Esophagus squamous epithelium (tissue), 5 donors: ENCODE data around the gene UQCRC2. TPM values are rescaled to one million over a fixed set of nuclear protein-coding genes. Genes with fewer than 3 reads are reported as not detected.
"Not testable (repeated sequence)": the region's sequence is repeated elsewhere in the genome, so short reads cannot be mapped to it uniquely, and the experiment has no call there.

Experiments
- DNase-seq: peaks from one replicate; lab custom pipeline; 2025; lab: John Stamatoyannopoulos, UW
- H3K27ac ChIP-seq, 4 donors: fragments of 200-600 bp; sonication (generic); one replicate each; pipeline ENCODE4 v1.5.1; 2016 to 2019; ENCODE audit warnings: mild to moderate bottlenecking in 1 of 4
- H3K27me3 ChIP-seq, 4 donors: fragments of 200-600 bp; sonication (generic); 1 replicate in 3 of 4; 2 replicates in 1 of 4; pipeline versions ENCODE4 v1.5.1 to v1.6.0; 2017 to 2021; ENCODE audit warnings: antibody characterized with exemption in 1 of 4
- H3K36me3 ChIP-seq, 3 donors: fragments of 200-600 bp; sonication (generic); one replicate each; pipeline ENCODE4 v1.5.1; 2016 to 2019
- H3K4me1 ChIP-seq, 3 donors: fragments of 200-600 bp; sonication (generic); one replicate each; pipeline ENCODE4 v1.5.1; 2017 to 2019
- H3K4me3 ChIP-seq, 4 donors: fragments of 200-600 bp; sonication (generic); 1 replicate in 3 of 4; 2 replicates in 1 of 4; pipeline ENCODE4 v1.5.1; 2016 to 2019; ENCODE audit warnings: mild to moderate bottlenecking in 2 of 4, moderate library complexity in 1 of 4
- H3K9me3 ChIP-seq, 3 donors: fragments of 200-600 bp; sonication (generic); one replicate each; pipeline ENCODE4 v1.5.1; 2016 to 2019
- CTCF ChIP-seq, 6 experiments: fragments of 450-650 bp in 4 of 6; fragments of 200-600 bp in 2 of 6; sonication (generic) in 2 of 6; IDR thresholded peaks; one replicate each; pipeline ENCODE4 v1.5.1; 2016 to 2019; ENCODE audit warnings: antibody characterized with exemption in 6 of 6, mild to moderate bottlenecking in 4 of 6, moderate library complexity in 4 of 6
- POLR2A ChIP-seq, 4 donors: fragments of 450-650 bp; IDR thresholded peaks; one replicate each; pipeline ENCODE4 v1.6.1; 2017; ENCODE audit warnings: antibody characterized with exemption in 4 of 4, mild to moderate bottlenecking in 4 of 4, moderate library complexity in 3 of 4
- WGBS, 2 donors: methylation state at CpG; one replicate each; pipeline ENCODE4 v1.1.5; 2018; 5-methylcytosine and 5-hydroxymethylcytosine counted together
- intact Hi-C: fragments of 100-400 bp; cut with DNase I; formaldehyde crosslinking; loops from one replicate; pipeline ENCODE4 v1.15.0; 2022
- total RNA-seq, 4 donors: library from RNA; depleted of rRNA; stranded (reverse); fragments of >200 nt; gene quantifications; one replicate each; pipeline ENCODE4 v1.1.0, GENCODE V29; 2016
- donor health status: DM: yes; HTN: yes; CAD: no.

UQCRC2 gene
- total RNA-seq, 4 donors from 2014 or later: 107 to 207 (median 181) TPM

- no peak for DNase-seq
- H3K4me3 ChIP-seq: no peak overlapping the region
- 77 to 82% methylated on average over 4 of the region's 4 CpGs for WGBS, 2 donors
- H3K27ac ChIP-seq: no peak overlapping the region
- H3K27me3 ChIP-seq: no peaks in the 10 kb centered on the region
- no peaks in the 10 kb centered on the region for H3K9me3 ChIP-seq
- peaks cover 0 to 11% (median 0%) of the 10 kb centered on the region in 3 donors for H3K4me1 ChIP-seq
- no peaks in the 10 kb centered on the region for H3K36me3 ChIP-seq
- TF ChIP-seq CTCF (IDR thresholded peaks at IDR 0.05): no peak
- no peak for TF ChIP-seq POLR2A (IDR thresholded peaks at IDR 0.05)
- intact Hi-C loops: no loop called here
Measured at GRCh38 chr16:22016927-22017326, 63.8 kb downstream of the UQCRC2 start.

- intact Hi-C loops: no loop called here
- peaks cover 0 to 9% (median 0%) of the 10 kb centered on the region in 3 donors for H3K4me1 ChIP-seq
- H3K27ac ChIP-seq: no peak overlapping the region
- H3K4me3 ChIP-seq: no peak overlapping the region
- no peak for DNase-seq
- no peak for TF ChIP-seq POLR2A (IDR thresholded peaks at IDR 0.05)
- no peak for TF ChIP-seq CTCF (IDR thresholded peaks at IDR 0.05)
- 80 to 97% methylated on average over 1 of the region's 1 CpG for WGBS, 2 donors
- H3K27me3 ChIP-seq: no peaks in the 10 kb centered on the region
- no peaks in the 10 kb centered on the region for H3K9me3 ChIP-seq
- no peaks in the 10 kb centered on the region for H3K36me3 ChIP-seq
Measured at GRCh38 chr16:22018559-22018958, 65.4 kb downstream of the UQCRC2 start.

GRCh38 chr16:22022151-22022550, 69.0 kb downstream of the UQCRC2 start:
- WGBS, 2 donors: 89 to 98% methylated on average over 5 of the region's 5 CpGs
- Histone ChIP-seq H3K4me3 (no peak overlapping the region), H3K4me1 (peaks cover 0 to 27% (median 4%) of the 10 kb centered on the region in 3 donors)

GRCh38 chr16:22023505-22023904, 70.3 kb downstream of the UQCRC2 start:
- no peak overlapping the region for H3K27ac ChIP-seq
- intact Hi-C loops: no loop called here
- 35 to 90% methylated on average over 1 of the region's 1 CpG for WGBS, 2 donors

More at GRCh38 chr16:22022151-22022550, 69.0 kb downstream of the UQCRC2 start:
- no peak for TF ChIP-seq POLR2A (IDR thresholded peaks at IDR 0.05)
- no peak for TF ChIP-seq CTCF (IDR thresholded peaks at IDR 0.05)
- Histone ChIP-seq H3K27me3 (no peaks in the 10 kb centered on the region), H3K27ac (no peak overlapping the region), H3K9me3 (no peaks in the 10 kb centered on the region), H3K36me3 (no peaks in the 10 kb centered on the region)
- no peak for DNase-seq
- intact Hi-C loops: no loop called here

GRCh38 chr16:22024785-22025184, 71.6 kb downstream of the UQCRC2 start:
- H3K9me3 ChIP-seq, H3K27me3 ChIP-seq, intact Hi-C loops, H3K27ac ChIP-seq, DNase-seq, H3K36me3 ChIP-seq, H3K4me3 ChIP-seq: not testable (repeated sequence)
- peaks cover 0 to 26% (median 10%) of the 10 kb centered on the region in 3 donors for H3K4me1 ChIP-seq
- WGBS, 2 donors: 92 to 95% methylated on average over 3 to 4 of the region's 4 CpGs

More at GRCh38 chr16:22023505-22023904, 70.3 kb downstream of the UQCRC2 start:
- Histone ChIP-seq H3K36me3 (no peaks in the 10 kb centered on the region), H3K4me1 (peaks cover 0 to 32% (median 10%) of the 10 kb centered on the region in 3 donors), H3K27me3 (no peaks in the 10 kb centered on the region), H3K4me3 (no peak overlapping the region), H3K9me3 (no peaks in the 10 kb centered on the region)
- no peak for DNase-seq
- no peak for TF ChIP-seq CTCF (IDR thresholded peaks at IDR 0.05)
- TF ChIP-seq POLR2A (IDR thresholded peaks at IDR 0.05): no peak

GRCh38 chr16:22027633-22028032, 74.5 kb downstream of the UQCRC2 start:
- DNase-seq: no peak
- no peak for TF ChIP-seq CTCF (IDR thresholded peaks at IDR 0.05)
- no peak for TF ChIP-seq POLR2A (IDR thresholded peaks at IDR 0.05)
- peak overlapping the region in 2 of 4 donors; percentile 58 for H3K27ac ChIP-seq
- peaks cover 0 to 8% (median 0%) of the 10 kb centered on the region in 3 donors for H3K36me3 ChIP-seq
- no peak overlapping the region for H3K4me3 ChIP-seq
- no peaks in the 10 kb centered on the region for H3K27me3 ChIP-seq
- H3K9me3 ChIP-seq: no peaks in the 10 kb centered on the region
- H3K4me1 ChIP-seq: peaks cover 0 to 26% (median 10%) of the 10 kb centered on the region in 3 donors
- WGBS, 2 donors: 60 to 95% methylated on average over 2 of the region's 2 CpGs
- intact Hi-C loops: no loop called here
